PC-9 (cell line): ENCODE results near the gene CCDC121.

Experiments
- EZH2 ChIP-seq: fragments of 200-600 bp; sonication (generic); IDR thresholded peaks from 2 replicates; pipeline ENCODE4 v1.8.0; 2017; ENCODE audit warnings: antibody characterized with exemption, low read depth
- TF ChIP-seq, protein P1 (sequence below): fragments of 200-600 bp; sonication (generic); conservative IDR thresholded peaks from 2 replicates; pipeline ENCODE4 v1.6.1; 2017; ENCODE audit warnings: mixed run types, antibody characterized with exemption, mild to moderate bottlenecking, moderate library complexity

DNA sequence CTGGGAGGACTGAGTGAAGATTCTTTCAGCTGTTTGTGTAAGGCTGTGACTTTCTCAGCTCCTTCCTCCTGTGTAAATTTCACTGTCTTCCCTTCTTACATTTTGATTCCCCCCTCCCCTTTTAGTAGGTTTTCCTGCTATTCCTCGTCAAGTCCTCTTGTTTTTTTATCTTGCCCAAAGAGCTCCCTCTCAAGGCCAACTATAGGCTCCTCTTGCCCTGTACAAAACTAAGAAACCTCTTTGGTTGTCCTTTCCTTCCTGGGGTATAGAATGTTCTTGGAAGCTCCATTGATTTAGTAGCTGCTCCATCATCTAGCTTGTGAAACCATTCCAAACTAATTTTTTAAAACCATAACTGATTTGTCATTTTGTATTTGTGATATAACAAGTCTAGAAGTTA, 7.3 kb downstream of the CCDC121 start:
- TF ChIP-seq, protein P1, sequence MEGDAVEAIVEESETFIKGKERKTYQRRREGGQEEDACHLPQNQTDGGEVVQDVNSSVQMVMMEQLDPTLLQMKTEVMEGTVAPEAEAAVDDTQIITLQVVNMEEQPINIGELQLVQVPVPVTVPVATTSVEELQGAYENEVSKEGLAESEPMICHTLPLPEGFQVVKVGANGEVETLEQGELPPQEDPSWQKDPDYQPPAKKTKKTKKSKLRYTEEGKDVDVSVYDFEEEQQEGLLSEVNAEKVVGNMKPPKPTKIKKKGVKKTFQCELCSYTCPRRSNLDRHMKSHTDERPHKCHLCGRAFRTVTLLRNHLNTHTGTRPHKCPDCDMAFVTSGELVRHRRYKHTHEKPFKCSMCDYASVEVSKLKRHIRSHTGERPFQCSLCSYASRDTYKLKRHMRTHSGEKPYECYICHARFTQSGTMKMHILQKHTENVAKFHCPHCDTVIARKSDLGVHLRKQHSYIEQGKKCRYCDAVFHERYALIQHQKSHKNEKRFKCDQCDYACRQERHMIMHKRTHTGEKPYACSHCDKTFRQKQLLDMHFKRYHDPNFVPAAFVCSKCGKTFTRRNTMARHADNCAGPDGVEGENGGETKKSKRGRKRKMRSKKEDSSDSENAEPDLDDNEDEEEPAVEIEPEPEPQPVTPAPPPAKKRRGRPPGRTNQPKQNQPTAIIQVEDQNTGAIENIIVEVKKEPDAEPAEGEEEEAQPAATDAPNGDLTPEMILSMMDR: no peak
- TF ChIP-seq EZH2: no peak
